ENCODE results near the gene HYKK. TPM values are rescaled to one million over a fixed set of nuclear protein-coding genes. Genes with fewer than 3 reads are reported as not detected.
"Not testable (repeated sequence)": the region's sequence is repeated elsewhere in the genome, so short reads cannot be mapped to it uniquely, and the experiment has no call there.

Gene HYKK
- total RNA-seq, 1 experiment from 2014 or later, result 3.1 TPM

DNA sequence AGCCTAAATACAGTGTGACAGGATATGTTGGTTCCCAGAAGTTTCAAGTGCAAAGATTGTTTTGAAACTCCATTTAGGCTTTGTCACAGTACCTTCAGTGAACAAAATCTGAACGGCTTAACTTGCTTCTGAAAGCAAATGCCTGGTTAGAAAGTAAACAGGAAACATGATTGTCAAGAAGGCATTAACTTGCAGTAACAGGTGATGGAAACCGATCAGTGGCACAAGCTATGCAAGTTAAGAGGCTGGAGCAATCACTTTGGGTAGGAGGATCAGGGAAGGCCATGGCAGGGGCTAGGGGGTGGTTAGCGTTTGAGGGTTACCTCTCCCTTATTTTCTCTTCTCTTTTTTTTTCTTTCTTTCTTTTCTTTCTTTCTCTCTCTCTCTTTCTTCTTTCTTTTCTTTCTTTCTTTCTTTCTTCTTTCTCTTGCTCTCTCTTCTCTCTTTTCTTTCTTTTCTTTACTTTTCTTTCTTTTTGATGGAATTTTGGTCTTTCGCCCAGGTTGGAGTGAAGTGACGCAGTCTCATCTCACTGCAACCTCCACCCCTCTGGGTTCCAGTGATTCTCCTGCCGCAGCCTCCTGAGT is 2.4 kb downstream of the HYKK start:
- H3K4me2 ChIP-seq (ENCODE audit: insufficient read depth, insufficient read length, low read length), result no peak overlapping the region
- no peak overlapping the region for H2BK12ac ChIP-seq (ENCODE audit: insufficient read length, low read depth, low read length)
- no peaks in the 10 kb centered on the region; the same call in 1 of the 2 replicates for H3K4me1 ChIP-seq (ENCODE audit: insufficient read depth, low read length)
- no peaks in the 10 kb centered on the region for H3K36me3 Mint-ChIP-seq (ENCODE audit: insufficient read depth in 1 of 3, low read depth in 3 of 3)
- no peak overlapping the region for H2BK5ac ChIP-seq (ENCODE audit: insufficient read length, low read length)
- H3K9me3 ChIP-seq (ENCODE audit: control insufficient read depth, low read depth, low read length), result no peaks in the 10 kb centered on the region
- no peaks in the 10 kb centered on the region for H3K79me1 ChIP-seq (ENCODE audit: insufficient read depth, low read depth, low read length, poor library complexity, severe bottlenecking)
- peaks cover 5% of the 10 kb centered on the region; the same call in 1 of the 2 replicates for H3K27me3 ChIP-seq (ENCODE audit: insufficient read depth, low read length)
- H3K14ac ChIP-seq (ENCODE audit: insufficient read depth, low read length), result no peak overlapping the region
- no peaks in the 10 kb centered on the region for H3K79me2 ChIP-seq (ENCODE audit: insufficient read depth, low read length)
- H3K23ac ChIP-seq (ENCODE audit: insufficient read length, low read depth, low read length), result no peak overlapping the region
- no peak overlapping the region for H4K91ac ChIP-seq (ENCODE audit: insufficient read length, low read depth, low read length)
- DNase-seq, result no peak
- peaks cover 10% of the 10 kb centered on the region for H3K23me2 ChIP-seq (ENCODE audit: insufficient read length, low read depth, low read length, poor library complexity, severe bottlenecking)
- H3K4me3 Mint-ChIP-seq, result no peak overlapping the region
- no peak overlapping the region for H2AFZ ChIP-seq (ENCODE audit: low read length)
- H3K9ac ChIP-seq (ENCODE audit: extremely low read depth, insufficient read length, low read length), result no peak overlapping the region
- TF ChIP-seq, protein P1, sequence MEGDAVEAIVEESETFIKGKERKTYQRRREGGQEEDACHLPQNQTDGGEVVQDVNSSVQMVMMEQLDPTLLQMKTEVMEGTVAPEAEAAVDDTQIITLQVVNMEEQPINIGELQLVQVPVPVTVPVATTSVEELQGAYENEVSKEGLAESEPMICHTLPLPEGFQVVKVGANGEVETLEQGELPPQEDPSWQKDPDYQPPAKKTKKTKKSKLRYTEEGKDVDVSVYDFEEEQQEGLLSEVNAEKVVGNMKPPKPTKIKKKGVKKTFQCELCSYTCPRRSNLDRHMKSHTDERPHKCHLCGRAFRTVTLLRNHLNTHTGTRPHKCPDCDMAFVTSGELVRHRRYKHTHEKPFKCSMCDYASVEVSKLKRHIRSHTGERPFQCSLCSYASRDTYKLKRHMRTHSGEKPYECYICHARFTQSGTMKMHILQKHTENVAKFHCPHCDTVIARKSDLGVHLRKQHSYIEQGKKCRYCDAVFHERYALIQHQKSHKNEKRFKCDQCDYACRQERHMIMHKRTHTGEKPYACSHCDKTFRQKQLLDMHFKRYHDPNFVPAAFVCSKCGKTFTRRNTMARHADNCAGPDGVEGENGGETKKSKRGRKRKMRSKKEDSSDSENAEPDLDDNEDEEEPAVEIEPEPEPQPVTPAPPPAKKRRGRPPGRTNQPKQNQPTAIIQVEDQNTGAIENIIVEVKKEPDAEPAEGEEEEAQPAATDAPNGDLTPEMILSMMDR (conservative IDR thresholded peaks at IDR 0.05), result no peak
- no peak overlapping the region for H3K18ac ChIP-seq (ENCODE audit: insufficient read length, low read depth, low read length)
- no peak overlapping the region for H4K5ac ChIP-seq (ENCODE audit: insufficient read length, low read depth, low read length)
- no peak overlapping the region for H2BK20ac ChIP-seq (ENCODE audit: low read depth, low read length, poor library complexity, severe bottlenecking)
- H3T11ph ChIP-seq (ENCODE audit: low read length), result no peak overlapping the region
- H3K27me3 Mint-ChIP-seq (ENCODE audit: low read depth), result peaks cover 28% of the 10 kb centered on the region
- peaks cover 0 to 2% of the 10 kb centered on the region in 2 experiments; a peak in 1 of 5 replicates for H3K9me3 Mint-ChIP-seq
- no CpG with 5 or more reads among the region's 6 CpGs for WGBS (ENCODE audit: extremely low coverage, insufficient read length, low lambda C conversion rate)
- no peak overlapping the region for H3K27ac ChIP-seq (ENCODE audit: insufficient read length, low read depth, low read length)
- no peak overlapping the region for H2BK120ac ChIP-seq (ENCODE audit: low read depth, low read length, poor library complexity, severe bottlenecking)
- no peak overlapping the region for H2AK5ac ChIP-seq (ENCODE audit: insufficient read length, low read length)
- H3K4ac ChIP-seq (ENCODE audit: low read depth, low read length), result no peak overlapping the region
- no peak overlapping the region for H4K8ac ChIP-seq (replicated peaks; ENCODE audit: insufficient read length, low read depth, low read length)
- H3K27ac Mint-ChIP-seq, result no peak overlapping the region
- H4K20me1 ChIP-seq (ENCODE audit: control insufficient read depth, insufficient read depth, insufficient read length), result no peaks in the 10 kb centered on the region
- H3K4me1 Mint-ChIP-seq, result peaks cover 8 to 9% of the 10 kb centered on the region in 2 experiments
- no peak overlapping the region for H2BK15ac ChIP-seq (ENCODE audit: low read depth, low read length)
- no peak overlapping the region for H3K56ac ChIP-seq (ENCODE audit: insufficient read length, low read depth, low read length)

DNA sequence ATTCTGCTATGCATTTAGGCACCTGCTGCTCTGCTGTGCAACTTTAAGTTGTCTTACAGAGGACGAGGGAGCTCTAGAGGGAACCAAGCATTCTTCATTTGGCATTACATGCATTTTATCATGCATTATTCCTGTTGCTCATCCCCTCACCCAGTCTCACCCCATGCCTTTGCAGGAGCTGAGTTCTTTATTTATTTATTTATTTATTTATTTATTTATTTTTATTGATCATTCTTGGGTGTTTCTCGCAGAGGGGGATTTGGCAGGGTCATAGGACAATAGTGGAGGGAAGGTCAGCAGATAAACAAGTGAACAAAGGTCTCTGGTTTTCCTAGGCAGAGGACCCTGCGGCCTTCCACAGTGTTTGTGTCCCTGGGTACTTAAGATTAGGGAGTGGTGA is 12.7 kb downstream of the HYKK start:
- H3K9me3 ChIP-seq (ENCODE audit: control insufficient read depth, low read depth, low read length); H3K27ac ChIP-seq (ENCODE audit: insufficient read length, low read depth, low read length); H2BK12ac ChIP-seq (ENCODE audit: insufficient read length, low read depth, low read length); H3K4me1 Mint-ChIP-seq; H3K27ac Mint-ChIP-seq; H3K23ac ChIP-seq (ENCODE audit: insufficient read length, low read depth, low read length); H2BK5ac ChIP-seq (ENCODE audit: insufficient read length, low read length); H2BK20ac ChIP-seq (ENCODE audit: low read depth, low read length, poor library complexity, severe bottlenecking); H3K79me1 ChIP-seq (ENCODE audit: insufficient read depth, low read depth, low read length, poor library complexity, severe bottlenecking); H3K18ac ChIP-seq (ENCODE audit: insufficient read length, low read depth, low read length); H4K5ac ChIP-seq (ENCODE audit: insufficient read length, low read depth, low read length); H4K91ac ChIP-seq (ENCODE audit: insufficient read length, low read depth, low read length); H4K8ac ChIP-seq (replicated peaks; ENCODE audit: insufficient read length, low read depth, low read length); H2BK15ac ChIP-seq (ENCODE audit: low read depth, low read length); H2AK5ac ChIP-seq (ENCODE audit: insufficient read length, low read length); H3K14ac ChIP-seq (ENCODE audit: insufficient read depth, low read length); H2AFZ ChIP-seq (ENCODE audit: low read length); DNase-seq; H3K4me3 Mint-ChIP-seq; H4K20me1 ChIP-seq (ENCODE audit: control insufficient read depth, insufficient read depth, insufficient read length); H3K56ac ChIP-seq (ENCODE audit: insufficient read length, low read depth, low read length); H3K4me1 ChIP-seq (ENCODE audit: insufficient read depth, low read length); H3K27me3 ChIP-seq (ENCODE audit: insufficient read depth, low read length); H3K4ac ChIP-seq (ENCODE audit: low read depth, low read length); H3K79me2 ChIP-seq (ENCODE audit: insufficient read depth, low read length); H3K27me3 Mint-ChIP-seq (ENCODE audit: low read depth); H3K9ac ChIP-seq (ENCODE audit: extremely low read depth, insufficient read length, low read length); H3K23me2 ChIP-seq (ENCODE audit: insufficient read length, low read depth, low read length, poor library complexity, severe bottlenecking); H3T11ph ChIP-seq (ENCODE audit: low read length); H3K4me2 ChIP-seq (ENCODE audit: insufficient read depth, insufficient read length, low read length); H2BK120ac ChIP-seq (ENCODE audit: low read depth, low read length, poor library complexity, severe bottlenecking): not testable (repeated sequence)
- Mint-ChIP-seq H3K36me3 (ENCODE audit: insufficient read depth in 1 of 3, low read depth in 3 of 3) (peaks cover 4 to 12% (median 11%) of the 10 kb centered on the region in 3 experiments), H3K9me3 (peaks cover 17 to 19% of the 10 kb centered on the region in 2 experiments; a peak in 4 of 5 replicates)
- WGBS (ENCODE audit: extremely low coverage, insufficient read length, low lambda C conversion rate), result no CpG with 5 or more reads among the region's 3 CpGs
